ENCODE data around the gene ADH1C.
"Not testable (repeated sequence)": the region's sequence is repeated elsewhere in the genome, so short reads cannot be mapped to it uniquely, and the experiment has no call there.

- not testable (repeated sequence) for TF ChIP-seq TEAD4 (IDR thresholded peaks at IDR 0.05; ENCODE audit: borderline replicate concordance, insufficient read depth); RFX5 (IDR thresholded peaks at IDR 0.05; ENCODE audit: low read length); NRF1 (IDR thresholded peaks at IDR 0.05; ENCODE audit: low read depth, low read length); CTCF (IDR thresholded peaks at IDR 0.05); POLR2AphosphoS5 (IDR thresholded peaks at IDR 0.05; ENCODE audit: low read depth, low read length); MAX (IDR thresholded peaks at IDR 0.05; ENCODE audit: low read depth); MXI1 (IDR thresholded peaks at IDR 0.05; ENCODE audit: low read depth, low read length); MEF2A (IDR thresholded peaks at IDR 0.05; ENCODE audit: borderline replicate concordance, low read depth); ELF1 (IDR thresholded peaks at IDR 0.05); TAF1 (IDR thresholded peaks at IDR 0.05; ENCODE audit: borderline replicate concordance, low read depth, low read length); GATA2 (CRISPR knock-in tag; IDR thresholded peaks at IDR 0.05); TCF12 (IDR thresholded peaks at IDR 0.05)
Observed at GRCh38 chr4:99342624-99343023, 9.9 kb downstream of the ADH1C start.
